HCT116 (cell line): Measurements from ENCODE around the gene GNAO1.

Source experiments
- CEBPB ChIP-seq: IDR thresholded peaks from 2 replicates; pipeline ENCODE4 v1.6.1; 2012; ENCODE audit warnings: low read depth
- CTCF ChIP-seq, 3 experiments: fragments of 200-600 bp in 1 of 3; sonication (generic) in 1 of 3; IDR thresholded peaks in 2 of 3; conservative IDR thresholded peaks in 1 of 3; 2 replicates each; pipeline ENCODE4 v1.5.1; 2012 to 2017; ENCODE audit warnings: low read depth in 2 of 3, low read length in 2 of 3, antibody characterized with exemption in 1 of 3, borderline replicate concordance in 1 of 3, control low read depth in 1 of 3, mild to moderate bottlenecking in 1 of 3, mixed read lengths in 1 of 3, mixed run types in 1 of 3, moderate library complexity in 1 of 3; ENCODE audit not compliant: insufficient read depth in 1 of 3
- ELF1 ChIP-seq: IDR thresholded peaks from 2 replicates; pipeline ENCODE4 v1.6.1; 2012; ENCODE audit warnings: low read depth, borderline replicate concordance
- EZH2 ChIP-seq: fragments of 200-600 bp; sonication (generic); IDR thresholded peaks from 2 replicates; pipeline ENCODE4 v1.6.1; 2017; ENCODE audit warnings: antibody characterized with exemption, mixed run types
- FOSL1 ChIP-seq: IDR thresholded peaks from 2 replicates; pipeline ENCODE4 v1.6.1; 2012; ENCODE audit warnings: low read depth
- JUND ChIP-seq: IDR thresholded peaks from 2 replicates; pipeline ENCODE4 v1.6.1; 2012
- POLR2A ChIP-seq: IDR thresholded peaks from 2 replicates; pipeline ENCODE4 v1.7.0; 2011; ENCODE audit warnings: borderline replicate concordance; ENCODE audit not compliant: insufficient read depth, insufficient read length; ENCODE audit errors: extremely low read depth
- POLR2AphosphoS5 ChIP-seq: IDR thresholded peaks from 2 replicates; pipeline ENCODE4 v1.6.1; 2011; ENCODE audit warnings: mild to moderate bottlenecking, low read depth, low read length, moderate library complexity
- RAD21 ChIP-seq: IDR thresholded peaks from 2 replicates; pipeline ENCODE4 v1.6.1; 2012; ENCODE audit warnings: low read depth, mild to moderate bottlenecking
- REST ChIP-seq: IDR thresholded peaks from 2 replicates; pipeline ENCODE4 v1.6.1; 2012; ENCODE audit warnings: low read depth
- SP1 ChIP-seq: IDR thresholded peaks from 2 replicates; pipeline ENCODE4 v1.6.1; 2012; ENCODE audit warnings: low read depth
- TCF7L2 ChIP-seq: IDR thresholded peaks from 2 replicates; pipeline ENCODE4 v1.7.0; 2011; ENCODE audit warnings: borderline replicate concordance, inconsistent platforms; ENCODE audit not compliant: insufficient read depth, insufficient read length; ENCODE audit errors: extremely low read depth
- ZBTB33 ChIP-seq: IDR thresholded peaks from 2 replicates; pipeline ENCODE4 v1.6.1; 2011; ENCODE audit warnings: mild to moderate bottlenecking, low read length, moderate library complexity; ENCODE audit not compliant: insufficient replicate concordance; ENCODE audit errors: extremely low read depth
- ZNF274 ChIP-seq: fragments of 200-500 bp; sonication (Bioruptor generic); IDR thresholded peaks from 2 replicates; pipeline ENCODE4 v1.6.1; 2014; ENCODE audit warnings: mild to moderate bottlenecking, low read depth, low read length, inconsistent platforms

GRCh38 chr16:56237451-56237930, 46.2 kb downstream of the GNAO1 start:
- TF ChIP-seq CTCF (IDR thresholded peaks at IDR 0.05 in 2 of 3, conservative IDR thresholded peaks at IDR 0.05 in 1 of 3; ENCODE audit: borderline replicate concordance in 1 of 3, insufficient read depth in 1 of 3, low read depth in 2 of 3, low read length in 2 of 3) = no peak
- no peak for TF ChIP-seq POLR2AphosphoS5
- TF ChIP-seq ZNF274 = no peak
- TF ChIP-seq POLR2A = no peak
- no peak for TF ChIP-seq FOSL1
- TF ChIP-seq ELF1 = no peak
- no peak for TF ChIP-seq REST
- TF ChIP-seq TCF7L2 = no peak
- no peak for TF ChIP-seq EZH2
- TF ChIP-seq JUND = no peak
- no peak for TF ChIP-seq CEBPB
- TF ChIP-seq RAD21 = no peak
- TF ChIP-seq SP1 = no peak
- TF ChIP-seq ZBTB33 = no peak
